Measurements from ENCODE around the gene HOXB2. TPM values are rescaled to one million over a fixed set of nuclear protein-coding genes. Genes with fewer than 3 reads are reported as not detected.
A peak's percentile ranks its signal among the peaks of the same experiment; 100 is the strongest.

The HOXB2 gene
- total and polyA plus RNA-seq, 8 donors = 6.7 to 83.0 (median 12.4) TPM

GRCh38 chr17:48547808-48548522 is 3.1 kb upstream of the HOXB2 start:
- Histone ChIP-seq H3K27me3 (peaks cover 4 to 99% (median 42%) of the 10 kb centered on the region in 3 donors), H3K4me3 (peak overlapping the region; percentile 18 to 28 (median 22)), H3K4me1 (peaks cover 14 to 82% (median 56%) of the 10 kb centered on the region in 4 donors), H3K27ac (peak overlapping the region; percentile 64 to 95 (median 93)), H3K9me3 (no peaks in the 10 kb centered on the region), H3K36me3 (peaks cover 0 to 17% (median 7%) of the 10 kb centered on the region in 4 donors)
- DNase-seq = peak in 1 of 2 donors; percentile 84
- WGBS, 5 donors = 27 to 47% (median 37%) methylated on average over 24 of the region's 24 CpGs
- intact Hi-C loops (cut with DNase I; ENCODE audit: low total_unique reads) = no loop called here
- no peak for TF ChIP-seq POLR2A (IDR thresholded peaks at IDR 0.05)
- TF ChIP-seq POLR2AphosphoS5 (IDR thresholded peaks at IDR 0.05) = no peak
- no peak for TF ChIP-seq CTCF (IDR thresholded peaks at IDR 0.05)
- no peak for TF ChIP-seq EP300 (IDR thresholded peaks at IDR 0.05)

- peak in 1 of 2 donors; percentile 83 for DNase-seq
- no peaks in the 10 kb centered on the region for H3K9me3 ChIP-seq
- peaks cover 4 to 99% (median 48%) of the 10 kb centered on the region in 3 donors for H3K27me3 ChIP-seq
- H3K4me3 ChIP-seq = peak overlapping the region; percentile 18 to 31 (median 22)
- peaks cover 0 to 17% (median 7%) of the 10 kb centered on the region in 4 donors for H3K36me3 ChIP-seq
- intact Hi-C loops (cut with DNase I; ENCODE audit: low total_unique reads) = no loop called here
- TF ChIP-seq POLR2AphosphoS5 (IDR thresholded peaks at IDR 0.05) = no peak
- TF ChIP-seq EP300 (IDR thresholded peaks at IDR 0.05) = no peak
- TF ChIP-seq POLR2A (IDR thresholded peaks at IDR 0.05) = no peak
- TF ChIP-seq CTCF (IDR thresholded peaks at IDR 0.05) = no peak
- 30 to 55% (median 47%) methylated on average over 10 of the region's 10 CpGs for WGBS, 5 donors
- peaks cover 14 to 76% (median 51%) of the 10 kb centered on the region in 4 donors for H3K4me1 ChIP-seq
- peak overlapping the region; percentile 46 to 95 (median 93) for H3K27ac ChIP-seq
Observed at GRCh38 chr17:48546924-48547807, 2.3 kb upstream of the HOXB2 start.

GRCh38 chr17:48546137-48546923 is 1.4 kb upstream of the HOXB2 start:
- Histone ChIP-seq H3K27me3 (peaks cover 4 to 99% (median 47%) of the 10 kb centered on the region in 3 donors), H3K4me1 (peaks cover 14 to 68% (median 44%) of the 10 kb centered on the region in 4 donors), H3K4me3 (peak overlapping the region in 3 of 4 donors; percentile 18 to 31 (median 25)), H3K9me3 (no peaks in the 10 kb centered on the region), H3K27ac (peak overlapping the region; percentile 40 to 95 (median 93)), H3K36me3 (peaks cover 0 to 17% (median 7%) of the 10 kb centered on the region in 4 donors)
- intact Hi-C loops (cut with DNase I; ENCODE audit: low total_unique reads) = no loop called here
- no peak for TF ChIP-seq POLR2AphosphoS5 (IDR thresholded peaks at IDR 0.05)
- no peak for TF ChIP-seq CTCF (IDR thresholded peaks at IDR 0.05)
- no peak for TF ChIP-seq POLR2A (IDR thresholded peaks at IDR 0.05)
- TF ChIP-seq EP300 (IDR thresholded peaks at IDR 0.05) = no peak
- WGBS, 5 donors = 33 to 55% (median 43%) methylated on average over 10 of the region's 10 CpGs
- DNase-seq = peak in 1 of 2 donors; percentile 77
